ENCODE results near the gene EXOG.

DNA sequence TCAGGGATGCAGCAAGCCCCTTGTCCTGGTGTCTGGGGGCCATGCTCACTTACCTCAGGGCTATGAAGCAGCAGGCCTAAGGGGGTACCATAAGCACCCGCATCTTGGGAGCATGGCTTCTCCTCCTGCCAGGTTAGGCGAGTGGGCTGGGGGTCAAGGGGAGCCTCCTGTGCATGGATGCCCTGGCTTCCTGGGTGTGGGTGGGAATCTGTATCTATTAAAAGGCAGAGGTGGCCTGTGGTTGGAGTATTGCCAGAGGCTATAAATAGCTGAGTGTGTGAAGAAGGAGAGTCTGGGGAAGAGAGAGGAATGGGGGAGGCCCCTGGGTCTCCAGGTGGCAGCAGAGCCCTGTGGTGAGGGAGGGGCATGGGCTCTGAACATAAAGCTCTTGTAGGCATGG is 22.9 kb upstream of the EXOG start:
- TF ChIP-seq, protein P1, sequence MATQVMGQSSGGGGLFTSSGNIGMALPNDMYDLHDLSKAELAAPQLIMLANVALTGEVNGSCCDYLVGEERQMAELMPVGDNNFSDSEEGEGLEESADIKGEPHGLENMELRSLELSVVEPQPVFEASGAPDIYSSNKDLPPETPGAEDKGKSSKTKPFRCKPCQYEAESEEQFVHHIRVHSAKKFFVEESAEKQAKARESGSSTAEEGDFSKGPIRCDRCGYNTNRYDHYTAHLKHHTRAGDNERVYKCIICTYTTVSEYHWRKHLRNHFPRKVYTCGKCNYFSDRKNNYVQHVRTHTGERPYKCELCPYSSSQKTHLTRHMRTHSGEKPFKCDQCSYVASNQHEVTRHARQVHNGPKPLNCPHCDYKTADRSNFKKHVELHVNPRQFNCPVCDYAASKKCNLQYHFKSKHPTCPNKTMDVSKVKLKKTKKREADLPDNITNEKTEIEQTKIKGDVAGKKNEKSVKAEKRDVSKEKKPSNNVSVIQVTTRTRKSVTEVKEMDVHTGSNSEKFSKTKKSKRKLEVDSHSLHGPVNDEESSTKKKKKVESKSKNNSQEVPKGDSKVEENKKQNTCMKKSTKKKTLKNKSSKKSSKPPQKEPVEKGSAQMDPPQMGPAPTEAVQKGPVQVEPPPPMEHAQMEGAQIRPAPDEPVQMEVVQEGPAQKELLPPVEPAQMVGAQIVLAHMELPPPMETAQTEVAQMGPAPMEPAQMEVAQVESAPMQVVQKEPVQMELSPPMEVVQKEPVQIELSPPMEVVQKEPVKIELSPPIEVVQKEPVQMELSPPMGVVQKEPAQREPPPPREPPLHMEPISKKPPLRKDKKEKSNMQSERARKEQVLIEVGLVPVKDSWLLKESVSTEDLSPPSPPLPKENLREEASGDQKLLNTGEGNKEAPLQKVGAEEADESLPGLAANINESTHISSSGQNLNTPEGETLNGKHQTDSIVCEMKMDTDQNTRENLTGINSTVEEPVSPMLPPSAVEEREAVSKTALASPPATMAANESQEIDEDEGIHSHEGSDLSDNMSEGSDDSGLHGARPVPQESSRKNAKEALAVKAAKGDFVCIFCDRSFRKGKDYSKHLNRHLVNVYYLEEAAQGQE (IDR thresholded peaks at IDR 0.05; ENCODE audit: insufficient read depth in 1 of 2, low read depth in 2 of 2, low read length in 2 of 2), result no peak
- no peak for TF ChIP-seq POLR2AphosphoS5 (IDR thresholded peaks at IDR 0.05; ENCODE audit: low read depth, low read length)
- TF ChIP-seq SIN3A (IDR thresholded peaks at IDR 0.05; ENCODE audit: borderline replicate concordance, insufficient read depth, low read length), result no peak
- no peak for TF ChIP-seq TAF1 (IDR thresholded peaks at IDR 0.05; ENCODE audit: borderline replicate concordance, insufficient read depth, low read length)

Measured in PFSK-1 (cell line).